Upper lobe of left lung (tissue), 6 donors: ENCODE results near the gene TMBIM6. TPM values are rescaled to one million over a fixed set of nuclear protein-coding genes. Genes with fewer than 3 reads are reported as not detected.
A peak's percentile ranks its signal among the peaks of the same experiment; 100 is the strongest.
"Not testable (repeated sequence)": the region's sequence is repeated elsewhere in the genome, so short reads cannot be mapped to it uniquely, and the experiment has no call there.

Experiments used
- ATAC-seq, 2 donors: fragments of 200-7000 bp; cut with Tn5 transposase; one replicate each; pipeline ENCODE4 v1.9.1; 2022; ENCODE audit warnings: mild to moderate bottlenecking in 2 of 2, moderate library complexity in 2 of 2; ENCODE audit not compliant: low FRiP score in 2 of 2
- DNase-seq, 2 donors: peaks; one replicate each; pipeline ENCODE4 v3.0.0-alpha.2; 2019 to 2020
- H3K27ac ChIP-seq, 4 donors: fragments of 200-600 bp; sonication (generic); one replicate each; pipeline ENCODE4 v1.5.1; 2016 to 2019
- H3K27me3 ChIP-seq, 4 donors: fragments of 200-600 bp; sonication (generic); one replicate each; pipeline ENCODE4 v1.5.1; 2017 to 2019
- H3K36me3 ChIP-seq, 4 donors: fragments of 200-600 bp; sonication (generic); one replicate each; pipeline ENCODE4 v1.5.1; 2016 to 2019
- H3K4me1 ChIP-seq, 4 donors: fragments of 200-600 bp; sonication (generic); one replicate each; pipeline ENCODE4 v1.5.1; 2018 to 2019
- H3K4me3 ChIP-seq, 4 donors: fragments of 200-600 bp; sonication (generic); one replicate each; pipeline ENCODE4 v1.5.1; 2017 to 2019; ENCODE audit warnings: mild to moderate bottlenecking in 2 of 4, moderate library complexity in 1 of 4
- H3K9me3 ChIP-seq, 4 donors: fragments of 200-600 bp; sonication (generic); one replicate each; pipeline ENCODE4 v1.5.1; 2018 to 2019
- CTCF ChIP-seq, 6 experiments: fragments of 450-650 bp in 4 of 6; fragments of 200-600 bp in 2 of 6; sonication (generic) in 2 of 6; IDR thresholded peaks; one replicate each; pipeline ENCODE4 v1.5.1; 2016 to 2019; ENCODE audit warnings: antibody characterized with exemption in 6 of 6
- EP300 ChIP-seq, 4 donors: sonication (generic); formaldehyde crosslinking; IDR thresholded peaks; one replicate each; pipeline ENCODE4 v1.5.1; 2017; ENCODE audit warnings: antibody characterized with exemption in 4 of 4, control low read depth in 2 of 4
- POLR2A ChIP-seq, 4 donors: fragments of 450-650 bp; IDR thresholded peaks; one replicate each; pipeline ENCODE4 v1.5.1; 2016 to 2017; ENCODE audit warnings: antibody characterized with exemption in 4 of 4, mild to moderate bottlenecking in 2 of 4
- POLR2AphosphoS5 ChIP-seq, 2 donors: sonication (generic); formaldehyde crosslinking; IDR thresholded peaks; one replicate each; pipeline ENCODE4 v1.5.1; 2017; ENCODE audit warnings: antibody characterized with exemption in 2 of 2
- WGBS, 2 donors: methylation state at CpG; one replicate each; pipeline ENCODE4 v1.1.5; 2017 to 2018; 5-methylcytosine and 5-hydroxymethylcytosine counted together
- total RNA-seq, 6 donors: library from RNA; depleted of rRNA in 4 of 6; stranded (reverse); fragments of >200 nt in 4 of 6; gene quantifications; one replicate each; pipeline versions ENCODE4 v1.1.0 to v1.2.1, GENCODE V29; 2016 to 2021
- donor health status: DM: no; HTN: no; CAD: no; lungs with moderate emphysema.
- donor health status: DM: no; HTN: yes; CAD: no; lungs with severe emphysema.

TMBIM6 gene
- total RNA-seq, 6 donors from 2014 or later = 185 to 831 (median 594) TPM

- TF ChIP-seq CTCF (IDR thresholded peaks at IDR 0.05) (peak; percentile 43 to 63 (median 50)), EP300 (IDR thresholded peaks at IDR 0.05) (no peak)
- Histone ChIP-seq H3K4me3 (no peak overlapping the region), H3K27ac (peak overlapping the region in 2 of 4 donors; percentile 9 to 72), H3K27me3 (no peaks in the 10 kb centered on the region), H3K9me3 (no peaks in the 10 kb centered on the region), H3K4me1 (peaks cover 4 to 11% (median 8%) of the 10 kb centered on the region in 4 donors), H3K36me3 (peaks cover 40 to 80% (median 64%) of the 10 kb centered on the region in 4 donors)
- peak; percentile 62 to 80 for ATAC-seq
- WGBS, 2 donors = 18 to 19% methylated on average over 8 of the region's 8 CpGs
- peak in 1 of 2 donors; percentile 76 for DNase-seq
Measured at GRCh38 chr12:49763006-49763591, 21.7 kb downstream of the TMBIM6 start.

GRCh38 chr12:49764126-49764525, 22.8 kb downstream of the TMBIM6 start:
- 59 to 64% methylated on average over 3 of the region's 3 CpGs for WGBS, 2 donors
- H3K36me3 ChIP-seq = peaks cover 30 to 70% (median 53%) of the 10 kb centered on the region in 4 donors
- no peak for ATAC-seq
- no peaks in the 10 kb centered on the region for H3K9me3 ChIP-seq
- H3K27ac ChIP-seq = peak overlapping the region in 1 of 4 donors; percentile 29
- TF ChIP-seq EP300 (IDR thresholded peaks at IDR 0.05) = no peak
- no peak for TF ChIP-seq CTCF (IDR thresholded peaks at IDR 0.05)
- no peak for TF ChIP-seq POLR2AphosphoS5 (IDR thresholded peaks at IDR 0.05)
- TF ChIP-seq POLR2A (IDR thresholded peaks at IDR 0.05) = no peak
- H3K4me3 ChIP-seq = no peak overlapping the region
- no peaks in the 10 kb centered on the region for H3K27me3 ChIP-seq
- no peak for DNase-seq
- peaks cover 4 to 11% (median 8%) of the 10 kb centered on the region in 4 donors for H3K4me1 ChIP-seq

GRCh38 chr12:49766115-49766455, 24.7 kb downstream of the TMBIM6 start:
- TF ChIP-seq POLR2AphosphoS5 (IDR thresholded peaks at IDR 0.05) (no peak), CTCF (IDR thresholded peaks at IDR 0.05) (no peak), POLR2A (IDR thresholded peaks at IDR 0.05) (no peak), EP300 (IDR thresholded peaks at IDR 0.05) (no peak)
- WGBS, 2 donors = 94 to 98% methylated on average over 8 of the region's 8 CpGs

GRCh38 chr12:49767333-49767732, 26.0 kb downstream of the TMBIM6 start:
- TF ChIP-seq POLR2A (IDR thresholded peaks at IDR 0.05) = no peak
- no peak for TF ChIP-seq EP300 (IDR thresholded peaks at IDR 0.05)
- TF ChIP-seq POLR2AphosphoS5 (IDR thresholded peaks at IDR 0.05) = no peak
- TF ChIP-seq CTCF (IDR thresholded peaks at IDR 0.05) = no peak
- Histone ChIP-seq H3K36me3 (peaks cover 6 to 38% (median 22%) of the 10 kb centered on the region in 4 donors), H3K4me3 (no peak overlapping the region), H3K27ac (no peak overlapping the region), H3K27me3 (no peaks in the 10 kb centered on the region), H3K9me3 (no peaks in the 10 kb centered on the region), H3K4me1 (peaks cover 4 to 8% (median 5%) of the 10 kb centered on the region in 4 donors)
- no peak for DNase-seq
- WGBS, 2 donors = 66 to 76% methylated on average over 4 of the region's 4 CpGs
- no peak for ATAC-seq

More at GRCh38 chr12:49766115-49766455, 24.7 kb downstream of the TMBIM6 start:
- Histone ChIP-seq H3K9me3 (no peaks in the 10 kb centered on the region), H3K4me1 (peaks cover 4 to 11% (median 8%) of the 10 kb centered on the region in 4 donors), H3K27ac (no peak overlapping the region), H3K4me3 (no peak overlapping the region), H3K27me3 (no peaks in the 10 kb centered on the region), H3K36me3 (peaks cover 17 to 51% (median 35%) of the 10 kb centered on the region in 4 donors)
- DNase-seq (no peak), ATAC-seq (no peak)

GRCh38 chr12:49773102-49773501, 31.7 kb downstream of the TMBIM6 start:
- ATAC-seq, H3K36me3 ChIP-seq, H3K4me1 ChIP-seq, DNase-seq, H3K27ac ChIP-seq, H3K9me3 ChIP-seq, H3K27me3 ChIP-seq, H3K4me3 ChIP-seq: not testable (repeated sequence)
- WGBS, 2 donors = 91 to 92% methylated on average over 7 of the region's 7 CpGs
